Left lung (tissue), 10 donors: ENCODE measurements around the gene RNASEH2C. TPM values are rescaled to one million over a fixed set of nuclear protein-coding genes. Genes with fewer than 3 reads are reported as not detected.
"Not testable (repeated sequence)": the region's sequence is repeated elsewhere in the genome, so short reads cannot be mapped to it uniquely, and the experiment has no call there.

Experiments
- ATAC-seq: fragments of 200-7000 bp; cut with Tn5 transposase; one replicate; pipeline ENCODE4 v1.9.1; 2020; ENCODE audit warnings: moderate library complexity
- DNase-seq, 4 donors: peaks; one replicate each; pipeline ENCODE4 v3.0.0-alpha.2; 2013 to 2020
- H3K27ac ChIP-seq, 2 donors: fragments of 200-600 bp; sonication (generic) in 1 of 2; one replicate each; pipeline versions ENCODE4 v1.5.0 to v1.8.0; 2020 to 2021
- H3K27me3 ChIP-seq, 2 donors: fragments of 200-600 bp; sonication (generic) in 1 of 2; one replicate each; pipeline versions ENCODE4 v1.5.0 to v1.8.0; 2020 to 2021
- H3K36me3 ChIP-seq, 2 donors: fragments of 200-600 bp; sonication (generic) in 1 of 2; one replicate each; pipeline versions ENCODE4 v1.5.0 to v1.8.0; 2020 to 2021
- H3K4me1 ChIP-seq, 2 donors: fragments of 200-600 bp; one replicate each; pipeline ENCODE4 v1.8.0; 2021
- H3K4me3 ChIP-seq, 2 donors: fragments of 200-600 bp; sonication (generic) in 1 of 2; one replicate each; pipeline versions ENCODE4 v1.5.0 to v1.8.0; 2020 to 2021; ENCODE audit warnings: mild to moderate bottlenecking in 1 of 2
- H3K9me3 ChIP-seq, 2 donors: fragments of 200-600 bp; sonication (generic) in 1 of 2; one replicate each; pipeline versions ENCODE4 v1.5.0 to v1.8.0; 2020 to 2021
- intact Hi-C, 2 donors: fragments of 100-400 bp; cut with DNase I; formaldehyde crosslinking; loops; one replicate each; pipeline versions ENCODE4 v1.11.2 to v1.14.2; 2022
- polyA plus RNA-seq, 6 donors: library from polyadenylated mRNA; unstranded; fragments of 120-200 nt; gene quantifications; one replicate each; pipeline ENCODE4 v1.2.1, GENCODE V29; 2013; ENCODE audit not compliant: insufficient read length in 6 of 6
- total RNA-seq, 2 donors: library from RNA; stranded (reverse); fragmentation: NEBNext Ultra II Directional; extraction: Animal tissue kit (Norgen Biotek cat#: 25700); gene quantifications; one replicate each; pipeline ENCODE4 v1.2.1, GENCODE V29; 2021
- TF ChIP-seq, protein P1 (sequence below), 2 donors: fragments of 200-600 bp; sonication (generic) in 1 of 2; IDR thresholded peaks; one replicate each; pipeline versions ENCODE4 v1.5.0 to v1.8.0; 2021; ENCODE audit warnings: antibody characterized with exemption in 2 of 2
- donor health status: DM: no; HTN: yes; CAD: no.
- donor health status: DM: no; HTN: no; CAD: no.

Gene RNASEH2C
- total and polyA plus RNA-seq, 8 donors = 34.7 to 70.1 (median 40.1) TPM

DNA sequence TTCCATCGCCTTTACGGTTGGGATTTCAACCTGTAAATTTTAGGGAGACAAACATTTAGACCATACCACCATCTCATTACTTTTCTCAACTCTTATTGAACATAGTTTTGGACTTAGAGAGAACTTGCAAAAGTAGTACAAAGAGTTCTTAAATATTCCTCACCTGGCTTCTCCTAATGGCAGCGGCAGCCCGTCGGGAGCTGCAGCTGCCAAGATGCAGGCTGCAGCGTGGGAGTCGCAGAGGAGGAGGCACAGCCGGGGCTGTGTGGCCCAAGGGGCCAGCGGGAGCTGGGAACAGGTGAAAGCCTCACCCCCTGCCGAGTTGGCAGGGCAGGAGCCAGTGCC lies 23.1 kb upstream of the RNASEH2C start:
- Histone ChIP-seq H3K27me3 (no peaks in the 10 kb centered on the region), H3K4me1 (no peaks in the 10 kb centered on the region), H3K36me3 (no peaks in the 10 kb centered on the region), H3K27ac (no peak overlapping the region), H3K4me3 (no peak overlapping the region), H3K9me3 (no peaks in the 10 kb centered on the region)
- ATAC-seq = no peak
- TF ChIP-seq, protein P1, sequence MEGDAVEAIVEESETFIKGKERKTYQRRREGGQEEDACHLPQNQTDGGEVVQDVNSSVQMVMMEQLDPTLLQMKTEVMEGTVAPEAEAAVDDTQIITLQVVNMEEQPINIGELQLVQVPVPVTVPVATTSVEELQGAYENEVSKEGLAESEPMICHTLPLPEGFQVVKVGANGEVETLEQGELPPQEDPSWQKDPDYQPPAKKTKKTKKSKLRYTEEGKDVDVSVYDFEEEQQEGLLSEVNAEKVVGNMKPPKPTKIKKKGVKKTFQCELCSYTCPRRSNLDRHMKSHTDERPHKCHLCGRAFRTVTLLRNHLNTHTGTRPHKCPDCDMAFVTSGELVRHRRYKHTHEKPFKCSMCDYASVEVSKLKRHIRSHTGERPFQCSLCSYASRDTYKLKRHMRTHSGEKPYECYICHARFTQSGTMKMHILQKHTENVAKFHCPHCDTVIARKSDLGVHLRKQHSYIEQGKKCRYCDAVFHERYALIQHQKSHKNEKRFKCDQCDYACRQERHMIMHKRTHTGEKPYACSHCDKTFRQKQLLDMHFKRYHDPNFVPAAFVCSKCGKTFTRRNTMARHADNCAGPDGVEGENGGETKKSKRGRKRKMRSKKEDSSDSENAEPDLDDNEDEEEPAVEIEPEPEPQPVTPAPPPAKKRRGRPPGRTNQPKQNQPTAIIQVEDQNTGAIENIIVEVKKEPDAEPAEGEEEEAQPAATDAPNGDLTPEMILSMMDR (IDR thresholded peaks at IDR 0.05) = no peak
- intact Hi-C loops = no loop called here
- no peak for DNase-seq

DNA sequence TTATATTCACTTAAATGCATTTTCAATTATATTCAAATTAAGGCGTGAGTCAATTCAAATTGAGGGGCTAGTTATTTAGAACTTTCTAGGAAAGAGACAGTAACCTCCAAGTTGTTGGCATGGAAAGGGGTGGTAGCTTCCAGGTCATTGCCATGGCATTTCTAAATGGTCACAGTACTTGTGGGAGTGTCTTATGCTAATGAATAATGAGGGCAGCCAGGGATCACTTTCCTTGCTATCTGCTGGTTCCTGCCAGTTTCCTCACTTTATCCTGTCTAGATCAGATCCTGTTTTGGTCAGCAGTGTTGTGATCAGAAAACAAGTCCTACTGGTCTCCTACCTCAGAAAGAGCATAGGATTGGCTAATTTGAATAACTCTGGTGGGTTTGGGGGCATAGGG lies 21.8 kb upstream of the RNASEH2C start:
- H3K9me3 ChIP-seq = no peaks in the 10 kb centered on the region
- ATAC-seq (no peak), DNase-seq (no peak)
- H3K27ac ChIP-seq = no peak overlapping the region
- intact Hi-C loops = no loop called here
- no peak overlapping the region for H3K4me3 ChIP-seq
- TF ChIP-seq, protein P1 (IDR thresholded peaks at IDR 0.05) = no peak
- H3K27me3 ChIP-seq = peaks cover 0 to 3% of the 10 kb centered on the region in 2 donors
- no peaks in the 10 kb centered on the region for H3K36me3 ChIP-seq
- no peaks in the 10 kb centered on the region for H3K4me1 ChIP-seq

DNA sequence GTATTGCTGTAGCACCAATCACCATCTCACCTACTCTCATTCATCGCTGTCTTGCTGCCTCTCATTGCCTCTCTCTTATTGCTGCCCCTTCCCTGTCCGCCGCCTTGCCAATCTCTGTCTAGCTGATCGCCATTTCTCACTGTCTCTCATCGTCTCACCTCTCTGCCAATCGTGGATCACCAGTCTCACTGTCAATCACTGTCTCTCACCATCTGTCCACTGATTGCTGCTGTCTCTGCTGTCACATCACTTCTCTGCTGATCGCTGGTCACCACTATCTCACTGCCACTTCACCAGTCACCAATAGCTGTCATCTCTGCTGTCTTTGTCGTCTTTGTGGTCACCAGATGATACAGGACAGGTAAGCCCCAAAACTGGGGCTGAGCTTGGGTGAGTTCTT lies 20.6 kb upstream of the RNASEH2C start:
- H3K27ac ChIP-seq = no peak overlapping the region
- no peak for ATAC-seq
- intact Hi-C loops = no loop called here
- no peaks in the 10 kb centered on the region for H3K36me3 ChIP-seq
- peaks cover 0 to 3% of the 10 kb centered on the region in 2 donors for H3K27me3 ChIP-seq
- H3K9me3 ChIP-seq = peaks cover 0 to 4% of the 10 kb centered on the region in 2 donors
- TF ChIP-seq, protein P1 (IDR thresholded peaks at IDR 0.05) = no peak
- H3K4me1 ChIP-seq = no peaks in the 10 kb centered on the region
- DNase-seq = no peak
- no peak overlapping the region for H3K4me3 ChIP-seq

DNA sequence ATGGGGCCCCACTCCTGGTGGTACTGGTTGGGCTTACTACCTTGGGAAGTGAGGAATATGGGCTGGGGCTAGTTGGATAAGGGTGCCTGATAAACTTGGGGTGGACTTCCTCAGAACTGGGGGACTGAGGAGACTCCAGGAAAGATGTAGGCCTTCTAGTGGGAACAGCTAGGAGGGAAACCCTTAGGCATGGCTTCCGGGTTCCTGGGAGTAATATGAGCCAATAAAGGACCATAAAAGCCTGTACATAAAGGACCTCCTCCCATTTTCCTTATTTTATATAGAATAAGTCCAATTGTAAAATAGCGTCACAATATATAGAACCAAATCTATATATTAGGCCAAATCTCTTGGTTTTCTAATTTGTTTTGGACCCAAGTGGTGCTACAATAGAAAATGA lies 18.4 kb upstream of the RNASEH2C start:
- no peaks in the 10 kb centered on the region for H3K36me3 ChIP-seq
- no peak overlapping the region for H3K27ac ChIP-seq
- TF ChIP-seq, protein P1 (IDR thresholded peaks at IDR 0.05) = no peak
- no peaks in the 10 kb centered on the region for H3K4me1 ChIP-seq
- ATAC-seq (no peak), DNase-seq (no peak)
- intact Hi-C loops = no loop called here
- H3K9me3 ChIP-seq = peaks cover 0 to 4% of the 10 kb centered on the region in 2 donors
- H3K4me3 ChIP-seq = no peak overlapping the region
- H3K27me3 ChIP-seq = peaks cover 0 to 7% of the 10 kb centered on the region in 2 donors

DNA sequence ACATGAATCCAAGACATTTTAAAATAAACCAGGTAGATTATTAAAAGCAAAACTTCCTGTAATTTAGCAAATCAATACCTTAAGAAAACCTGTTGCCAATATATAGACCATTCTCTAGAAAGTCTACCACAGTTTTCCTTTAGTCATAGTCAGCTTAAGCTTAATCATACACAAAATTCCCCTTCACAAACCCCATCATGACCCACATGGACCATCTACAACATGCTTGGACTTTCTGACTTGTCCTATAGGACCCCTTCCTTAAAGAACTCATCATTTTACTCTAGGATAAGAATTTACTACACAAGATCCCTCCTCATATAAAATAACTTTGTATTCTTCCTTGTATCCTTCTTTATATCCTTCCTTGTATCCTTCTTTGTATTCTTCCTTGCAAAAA lies 16.2 kb upstream of the RNASEH2C start:
- Histone ChIP-seq H3K4me3 (no peak overlapping the region), H3K27ac (no peak overlapping the region), H3K36me3 (no peaks in the 10 kb centered on the region), H3K27me3 (peaks cover 0 to 7% of the 10 kb centered on the region in 2 donors), H3K9me3 (peaks cover 0 to 4% of the 10 kb centered on the region in 2 donors), H3K4me1 (no peaks in the 10 kb centered on the region)
- TF ChIP-seq, protein P1 (IDR thresholded peaks at IDR 0.05) = no peak
- DNase-seq = no peak
- intact Hi-C loops = no loop called here
- no peak for ATAC-seq

DNA sequence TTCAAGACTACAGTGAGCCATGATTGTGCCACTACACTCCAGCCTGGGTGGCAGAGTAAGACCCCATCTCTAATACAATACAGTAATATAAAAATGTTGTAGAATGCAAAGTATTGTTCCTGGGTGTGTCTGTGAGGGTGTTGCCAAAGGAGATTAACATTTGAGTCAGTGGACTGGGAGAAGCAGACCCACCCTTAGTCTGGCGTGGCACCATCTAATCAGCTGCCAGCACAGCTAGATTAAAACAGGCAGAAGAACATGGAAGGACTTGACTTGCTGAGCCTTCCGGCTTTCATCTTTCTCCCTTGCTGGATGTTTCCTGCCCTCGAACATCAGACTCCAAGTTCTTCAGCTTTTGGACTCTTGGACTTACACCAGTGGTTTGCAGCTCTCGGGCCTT lies 14.5 kb upstream of the RNASEH2C start:
- H3K4me1 ChIP-seq, DNase-seq, H3K36me3 ChIP-seq, H3K9me3 ChIP-seq, H3K27ac ChIP-seq, ATAC-seq, H3K4me3 ChIP-seq, H3K27me3 ChIP-seq, intact Hi-C loops: not testable (repeated sequence)
